Activated CD4-positive, alpha-beta T cell treated with anti-CD3 and anti-CD28 coated beads for 36 hours (primary cell): ENCODE measurements around the gene NEU4. TPM values are rescaled to one million over a fixed set of nuclear protein-coding genes. Genes with fewer than 3 reads are reported as not detected.
"Not testable (repeated sequence)": the region's sequence is repeated elsewhere in the genome, so short reads cannot be mapped to it uniquely, and the experiment has no call there.

ENCODE experiments used
- ATAC-seq: fragments of 200-7000 bp; cut with Tn5 transposase; one replicate; pipeline ENCODE4 v1.10.0; 2021; ENCODE audit warnings: mild to moderate bottlenecking, moderate library complexity
- CTCF ChIA-PET: fragments of 350-600 bp; sonication (Branson Sonifier 250); formaldehyde crosslinking; loops from one replicate; lab custom pipeline; 2021; ENCODE audit warnings: antibody characterized with exemption; lab: Charles Lee
- POLR2A ChIA-PET: fragments of 350-600 bp; sonication (Branson Sonifier 250); formaldehyde crosslinking; loops from one replicate; lab custom pipeline; 2021; ENCODE audit warnings: antibody characterized with exemption, inconsistent platforms; lab: Charles Lee
- DNase-seq: peaks from one replicate; pipeline ENCODE4 v3.0.0-alpha.2; 2020
- H3K27ac Mint-ChIP-seq: one replicate; pipeline ENCODE4 v1.8.0; 2021; ENCODE audit warnings: mixed read lengths
- H3K27me3 Mint-ChIP-seq: one replicate; pipeline ENCODE4 v1.8.0; 2021; ENCODE audit warnings: mixed read lengths
- H3K36me3 Mint-ChIP-seq: one replicate; pipeline ENCODE4 v1.8.0; 2021; ENCODE audit warnings: low read depth, mixed read lengths
- H3K4me1 Mint-ChIP-seq: one replicate; pipeline ENCODE4 v1.8.0; 2021; ENCODE audit warnings: mixed read lengths
- H3K4me3 Mint-ChIP-seq: one replicate; pipeline ENCODE4 v1.8.0; 2021; ENCODE audit warnings: mild to moderate bottlenecking, moderate library complexity, mixed read lengths
- H3K9me3 Mint-ChIP-seq: one replicate; pipeline ENCODE4 v1.8.0; 2021; ENCODE audit warnings: low read depth, mixed read lengths
- intact Hi-C, 2 experiments: fragments of 100-400 bp; cut with DNase I in 1 of 2; cut with micrococcal nuclease in 1 of 2; formaldehyde crosslinking; loops; one replicate each; pipeline versions ENCODE4 v1.14.2 to v1.15.1; 2022 to 2024; cut with DNase I, micrococcal nuclease
- total RNA-seq, 2 experiments: library from RNA; stranded (reverse); gene quantifications; one replicate each; pipeline ENCODE4 v1.2.3, GENCODE V29; 2021

Gene NEU4
- total RNA-seq, 2 experiments from 2014 or later: 0.76 to 0.89 TPM

DNA sequence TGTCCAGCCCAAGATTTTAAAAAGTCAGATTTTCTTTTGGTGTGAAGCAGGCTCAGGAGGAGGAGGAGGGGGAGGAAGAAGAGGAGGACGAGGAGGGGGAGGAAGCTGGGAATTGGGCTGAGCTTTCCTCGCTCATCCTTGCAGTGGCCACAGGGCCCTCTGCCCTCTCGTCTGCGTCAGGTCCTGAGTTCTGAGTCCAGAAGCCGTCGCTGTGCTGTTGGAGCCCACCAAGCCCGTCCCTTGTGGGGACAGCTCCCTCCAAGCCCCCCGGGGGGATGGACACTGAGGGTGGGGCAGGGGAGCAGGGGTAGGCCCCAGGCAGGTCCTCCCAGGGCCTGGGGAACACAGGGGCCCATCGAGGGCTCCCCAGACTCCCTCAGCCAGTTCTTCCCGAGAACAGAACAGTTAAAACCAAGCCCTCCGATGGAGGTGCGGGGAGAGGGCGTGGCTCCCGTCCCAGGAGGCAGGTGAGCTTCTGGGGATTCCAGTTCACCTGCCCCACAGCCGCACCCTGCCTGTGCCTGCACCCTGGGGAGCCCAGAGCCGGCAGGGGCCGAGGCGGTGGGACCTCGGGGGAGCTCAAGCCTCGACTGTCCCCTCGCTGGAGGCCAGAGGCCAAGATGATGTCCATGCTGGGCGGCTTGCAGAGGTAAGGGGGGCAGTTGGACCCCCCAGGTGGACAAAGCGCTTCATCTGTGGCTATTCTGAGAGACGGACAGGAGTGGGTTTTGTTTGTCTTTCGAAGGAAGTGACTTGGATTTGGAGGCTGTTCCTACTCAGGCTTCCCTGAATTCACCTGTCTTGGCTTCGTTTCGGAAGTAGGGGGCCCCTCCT lies 32.4 kb upstream of the NEU4 start, which contains the start of gene GAL3ST2:
Gene GAL3ST2 (plus strand): TSS at position 487 of the 834 bp plus-strand sequence. CDS start 134 bp downstream, at position 621.
- Mint-ChIP-seq H3K9me3 (peaks cover 2% of the 10 kb centered on the region), H3K4me3 (no peak within 1 kb of the TSS), H3K4me1 (peaks cover 9% of the 10 kb centered on the region), H3K36me3 (peaks cover 2% of the 10 kb centered on the region), H3K27me3 (no peaks in the 10 kb centered on the region), H3K27ac (no peak within 1 kb of the TSS)
- DNase-seq (no peak), ATAC-seq (no peak)
- intact Hi-C loops: no loop called here
- CTCF ChIA-PET: interaction anchor here (0.6 to 0.7 kb wide), 2 partner anchors 51 to 70 kb away, joined by 3 read pairs; no protein-coding TSS in a partner anchor
- POLR2A ChIA-PET: no interaction called here

DNA sequence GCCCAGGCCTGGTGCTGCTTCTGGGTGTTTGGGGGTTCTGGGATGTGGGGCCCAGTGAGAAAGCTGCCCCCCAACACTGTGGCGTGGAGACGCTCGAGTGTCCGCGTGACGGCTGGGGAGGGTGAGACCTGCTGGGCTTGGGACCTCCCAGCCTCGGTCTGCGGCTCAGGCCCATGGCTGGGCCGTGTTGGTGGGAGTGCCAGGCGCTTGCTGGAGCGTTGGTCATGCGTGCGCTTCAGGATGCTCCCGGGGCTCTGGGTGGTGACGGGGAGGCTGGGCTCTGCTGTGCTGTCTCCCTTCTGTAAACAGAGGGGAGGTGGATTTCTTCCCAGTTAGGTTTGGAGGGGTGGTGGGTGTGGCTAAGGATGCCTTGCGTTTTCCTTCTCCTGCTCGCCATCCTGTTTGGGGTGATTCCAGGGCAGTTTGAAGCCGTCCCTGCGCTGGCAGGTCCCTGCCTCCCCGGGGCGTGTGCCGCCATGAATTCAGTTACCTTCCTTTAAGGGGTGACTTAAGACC lies 31.8 kb upstream of the NEU4 start:
- no peak for ATAC-seq
- Mint-ChIP-seq H3K4me1 (peaks cover 4% of the 10 kb centered on the region), H3K27ac (no peak overlapping the region), H3K4me3 (no peak overlapping the region), H3K27me3 (no peaks in the 10 kb centered on the region), H3K36me3 (peaks cover 2% of the 10 kb centered on the region), H3K9me3 (peaks cover 2% of the 10 kb centered on the region)
- intact Hi-C loops: no loop called here
- POLR2A ChIA-PET: no interaction called here
- DNase-seq: no peak
- CTCF ChIA-PET: no interaction called here

DNA sequence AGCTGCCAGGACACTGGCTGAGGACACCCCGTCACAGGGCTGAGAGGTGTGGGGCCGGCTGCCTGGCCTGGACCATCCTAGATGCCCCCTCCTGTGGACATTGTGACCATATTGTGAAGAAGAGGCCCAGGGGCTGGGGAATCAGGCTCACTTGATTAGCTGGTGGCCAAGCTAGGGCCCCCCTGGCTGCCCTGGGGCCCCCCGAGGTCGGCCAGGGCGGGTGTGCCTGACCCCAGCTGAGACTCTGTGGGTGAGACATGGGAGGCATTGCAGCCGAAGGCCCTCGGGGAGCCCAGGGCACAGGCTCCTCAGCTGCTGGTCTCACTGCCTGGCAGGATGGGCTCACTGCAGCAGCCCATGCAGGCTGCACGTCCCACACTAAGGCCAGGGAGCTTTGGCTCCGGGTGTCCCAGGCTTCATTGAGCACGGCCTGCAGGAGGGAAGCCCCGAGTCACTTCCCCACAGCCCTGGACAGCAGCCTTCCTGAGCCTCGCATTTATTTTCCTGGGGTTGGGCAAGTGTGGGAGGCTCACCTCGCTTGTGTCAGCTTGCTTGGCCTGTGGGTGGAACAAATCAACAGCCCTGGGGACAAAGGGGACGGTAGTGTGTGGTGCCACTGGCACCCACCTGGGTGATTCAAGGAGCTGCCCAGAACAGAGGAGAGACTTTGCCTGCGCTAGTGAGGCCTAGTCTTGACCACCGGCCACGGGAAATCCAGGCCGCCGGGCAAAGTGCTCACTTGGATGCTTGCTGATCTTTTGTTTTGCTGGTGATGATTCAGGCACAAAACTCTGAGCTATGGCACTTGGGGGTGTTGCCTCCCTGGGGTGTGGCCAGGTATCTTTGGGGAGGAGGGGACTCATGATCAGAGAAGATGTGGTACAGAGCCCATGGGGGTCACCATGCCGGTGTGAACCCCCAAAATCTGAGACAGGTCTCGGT lies 31.0 kb upstream of the NEU4 start:
- H3K9me3 Mint-ChIP-seq: peaks cover 4% of the 10 kb centered on the region
- H3K36me3 Mint-ChIP-seq: peaks cover 2% of the 10 kb centered on the region
- H3K27ac Mint-ChIP-seq: no peak overlapping the region
- intact Hi-C loops: no loop called here
- no peaks in the 10 kb centered on the region for H3K4me1 Mint-ChIP-seq
- no peak for ATAC-seq
- no peaks in the 10 kb centered on the region for H3K27me3 Mint-ChIP-seq
- H3K4me3 Mint-ChIP-seq: no peak overlapping the region
- DNase-seq: no peak
- ChIA-PET POLR2A (no interaction called here), CTCF (interaction anchor here (0.6 to 1.2 kb wide), 3 partner anchors 9 to 100 kb away, joined by 3 read pairs; no protein-coding TSS in a partner anchor)

DNA sequence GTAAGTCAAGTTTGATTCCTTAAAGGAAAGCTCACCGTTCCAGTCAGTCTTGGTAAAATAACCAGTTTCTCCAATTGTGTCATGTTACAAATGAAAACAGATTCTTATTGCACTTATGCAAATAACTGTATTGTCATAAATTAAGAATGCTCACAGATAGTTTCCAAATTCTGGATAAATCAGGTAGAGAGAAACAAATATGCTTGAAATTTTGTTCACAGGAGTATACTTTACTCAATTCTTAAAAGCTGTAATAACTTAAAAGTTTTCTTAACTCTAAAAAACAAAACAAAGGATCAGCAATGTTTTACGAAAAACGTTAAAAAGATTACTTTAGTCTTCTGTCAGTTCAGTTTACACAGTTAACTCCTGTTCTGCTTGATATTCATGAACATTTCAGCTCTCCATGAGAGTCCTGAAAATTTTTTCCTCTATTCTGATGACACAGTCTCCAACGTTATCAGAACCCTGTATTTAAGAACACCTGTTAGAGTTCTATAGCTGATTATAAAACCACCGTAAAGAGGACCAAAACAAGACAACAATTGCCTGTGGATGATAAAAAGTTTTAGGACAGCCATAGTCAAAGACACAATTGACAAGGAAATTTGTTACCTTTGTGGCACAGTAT lies 27.9 kb upstream of the NEU4 start:
- Mint-ChIP-seq H3K4me1 (no peaks in the 10 kb centered on the region), H3K27ac (no peak overlapping the region), H3K36me3 (peaks cover 2% of the 10 kb centered on the region), H3K4me3 (no peak overlapping the region), H3K27me3 (no peaks in the 10 kb centered on the region), H3K9me3 (peaks cover 4% of the 10 kb centered on the region)
- ChIA-PET POLR2A (no interaction called here), CTCF (no interaction called here)
- ATAC-seq (no peak), DNase-seq (no peak)
- intact Hi-C loops: no loop called here

DNA sequence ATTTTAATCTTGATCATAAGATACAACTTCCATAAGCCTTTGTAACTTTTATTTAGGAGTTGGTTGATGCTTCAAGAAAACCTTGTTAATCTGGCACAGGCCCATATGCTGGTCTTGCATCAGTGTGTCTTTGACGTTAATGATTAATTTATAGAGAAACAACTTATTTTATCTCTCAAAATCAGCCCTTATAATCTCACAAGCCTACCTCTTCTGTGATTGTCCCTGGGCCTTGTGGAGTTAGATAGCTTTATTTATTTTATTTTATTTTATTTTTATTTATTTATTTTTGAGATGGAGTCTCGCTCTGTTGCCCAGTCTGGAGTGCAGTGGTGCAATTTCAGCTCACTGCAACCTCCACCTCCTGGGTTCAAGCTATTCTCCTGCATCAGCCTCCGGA lies 26.9 kb upstream of the NEU4 start:
- POLR2A ChIA-PET, H3K4me1 Mint-ChIP-seq, CTCF ChIA-PET, H3K27ac Mint-ChIP-seq, DNase-seq, ATAC-seq, H3K9me3 Mint-ChIP-seq, H3K4me3 Mint-ChIP-seq, H3K27me3 Mint-ChIP-seq, H3K36me3 Mint-ChIP-seq, intact Hi-C loops: not testable (repeated sequence)

DNA sequence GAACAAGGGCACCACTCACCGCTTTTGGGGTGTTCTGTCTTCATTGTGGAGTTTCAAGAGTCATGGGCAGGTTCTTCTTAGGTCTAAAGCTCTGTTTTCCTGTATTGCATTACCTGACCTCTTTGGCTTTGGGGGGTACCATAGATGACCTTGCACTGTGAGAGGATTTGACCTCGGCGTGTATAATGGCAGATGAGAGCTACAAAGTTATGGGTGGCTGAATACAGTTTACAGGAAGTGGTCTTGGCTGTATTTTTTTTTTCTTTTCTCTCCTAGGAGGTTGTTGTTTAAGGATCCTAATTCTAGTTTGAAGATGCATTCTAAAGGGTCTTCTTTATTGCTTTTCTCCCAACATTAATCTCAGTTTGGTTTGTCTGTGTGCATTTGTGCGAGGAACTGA lies 20.9 kb upstream of the NEU4 start:
- Mint-ChIP-seq H3K27me3 (peaks cover 3% of the 10 kb centered on the region), H3K36me3 (peaks cover 3% of the 10 kb centered on the region), H3K4me1 (peaks cover 24% of the 10 kb centered on the region), H3K9me3 (peaks cover 23% of the 10 kb centered on the region), H3K4me3 (no peak overlapping the region), H3K27ac (peak overlapping the region; percentile 79)
- intact Hi-C loops: loop anchor here in 1 of 2 experiments (1.0 to 2.0 kb wide), 3 partner anchors 56 to 177 kb away; no protein-coding TSS in a partner anchor
- DNase-seq: no peak
- ChIA-PET POLR2A (interaction anchor here (1.0 kb wide), 1 partner anchor 87 kb away, joined by 4 read pairs; the partner anchor contains the start of gene ING5), CTCF (interaction anchor here (0.6 to 0.8 kb wide), 2 partner anchors 84 to 138 kb away, joined by 4 read pairs; no protein-coding TSS in a partner anchor)
- no peak for ATAC-seq

DNA sequence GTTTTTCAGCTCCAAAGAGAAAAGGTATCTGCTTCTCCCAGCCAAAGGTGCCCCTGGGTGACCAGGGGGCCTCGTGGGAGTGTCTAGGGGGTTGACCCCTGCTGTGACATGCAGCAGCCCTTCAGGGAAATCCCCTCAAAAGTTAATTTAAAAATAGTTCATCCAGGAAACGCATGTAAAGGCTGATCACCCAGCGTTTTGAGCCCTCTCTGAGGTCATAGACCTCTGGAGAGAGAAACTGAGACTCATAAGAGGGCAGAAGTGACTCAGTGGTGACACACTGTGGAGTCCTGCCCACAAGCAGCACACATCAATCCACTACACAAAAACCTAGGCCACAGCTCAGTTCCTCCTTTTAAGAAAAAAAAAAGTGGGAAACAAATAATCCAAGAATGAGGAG lies 20.4 kb upstream of the NEU4 start:
- ChIA-PET CTCF (interaction anchor here (0.8 kb wide), 1 partner anchor 138 kb away, joined by 4 read pairs; no protein-coding TSS in a partner anchor), POLR2A (interaction anchor here (0.6 to 1.0 kb wide), 3 partner anchors 16 to 87 kb away, joined by 3 to 4 read pairs (median 3); partner anchors contain the start of gene ING5)
- intact Hi-C loops: loop anchor here in 1 of 2 experiments (1.0 to 2.0 kb wide), 3 partner anchors 56 to 177 kb away; no protein-coding TSS in a partner anchor
- peaks cover 3% of the 10 kb centered on the region for H3K36me3 Mint-ChIP-seq
- H3K9me3 Mint-ChIP-seq: peaks cover 23% of the 10 kb centered on the region
- ATAC-seq (peak; percentile 93), DNase-seq (peak; percentile 75)
- H3K27ac Mint-ChIP-seq: peak overlapping the region; percentile 79
- H3K4me3 Mint-ChIP-seq: no peak overlapping the region
- H3K4me1 Mint-ChIP-seq: peaks cover 24% of the 10 kb centered on the region
- H3K27me3 Mint-ChIP-seq: peaks cover 3% of the 10 kb centered on the region

DNA sequence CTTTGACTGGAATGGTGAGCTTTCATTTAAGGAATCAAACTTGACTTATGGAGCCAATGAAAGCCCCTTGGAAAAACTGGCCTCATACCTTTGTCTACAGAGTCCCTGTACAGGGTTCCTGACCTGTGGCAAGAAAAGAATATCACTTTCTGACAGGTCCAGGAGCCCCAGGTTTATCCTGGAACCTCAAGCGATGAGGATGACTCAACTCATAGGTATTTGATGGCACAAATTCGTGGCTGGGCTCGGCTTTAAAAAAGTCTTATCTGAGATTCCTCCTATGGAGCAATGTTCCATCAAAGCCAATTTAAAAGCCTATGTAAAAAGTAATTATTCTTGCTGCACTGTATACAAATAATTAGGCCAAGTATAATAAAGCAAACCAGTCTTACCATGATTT lies 17.6 kb upstream of the NEU4 start:
- CTCF ChIA-PET, intact Hi-C loops: not testable (repeated sequence)

DNA sequence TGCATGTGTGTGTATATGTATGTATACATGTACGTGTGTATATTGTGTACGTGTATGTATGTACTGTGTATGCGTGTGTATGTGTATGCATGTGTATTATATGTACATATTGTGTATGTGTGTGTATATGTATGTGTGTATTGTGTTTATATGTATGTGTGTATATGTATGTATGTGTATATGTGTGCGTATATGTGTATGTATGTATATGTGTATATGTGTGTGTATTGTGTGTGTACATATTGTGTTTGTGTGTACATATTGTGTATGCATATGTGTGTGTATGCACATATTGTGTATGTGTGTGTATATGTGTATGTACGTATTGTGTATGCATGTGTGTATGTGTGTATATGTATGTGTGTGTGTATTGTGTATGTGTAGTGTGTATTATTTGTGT lies 15.6 kb upstream of the NEU4 start:
- intact Hi-C loops: no loop called here

More for the DNA sequence above, 17.6 kb upstream of the NEU4 start:
- ATAC-seq, POLR2A ChIA-PET, DNase-seq, H3K27ac Mint-ChIP-seq, H3K4me3 Mint-ChIP-seq, H3K36me3 Mint-ChIP-seq, H3K27me3 Mint-ChIP-seq: not testable (repeated sequence)
- Mint-ChIP-seq H3K9me3 (peaks cover 23% of the 10 kb centered on the region), H3K4me1 (peaks cover 24% of the 10 kb centered on the region)

DNA sequence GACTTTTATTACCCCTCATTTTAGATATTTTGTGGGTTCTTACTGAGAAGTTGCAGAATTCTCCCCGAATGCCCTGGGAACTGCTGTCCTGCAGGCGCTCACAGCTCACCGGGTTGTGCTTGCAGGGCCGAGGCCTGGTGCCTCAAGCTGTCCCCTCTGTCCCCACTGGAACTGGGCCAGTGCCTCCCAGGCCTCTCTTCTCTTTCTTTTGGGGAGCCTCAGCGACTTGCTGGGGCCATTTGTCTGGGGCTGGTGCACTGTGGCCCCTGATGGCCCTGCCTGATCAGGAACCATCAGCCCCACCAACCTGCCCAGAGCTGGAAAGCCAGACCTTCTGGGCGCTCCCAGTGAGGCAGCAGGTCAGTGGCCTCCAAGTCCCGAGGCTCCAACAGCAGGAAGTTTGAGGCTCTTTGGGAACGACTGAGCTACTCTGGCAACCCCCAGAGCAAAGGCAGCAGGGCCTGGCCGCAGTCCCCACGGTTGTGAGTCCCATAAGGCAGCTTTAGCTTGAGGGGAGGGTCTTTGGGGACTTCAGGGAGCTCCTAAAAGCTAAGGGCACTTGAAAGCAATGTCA lies 14.7 kb upstream of the NEU4 start:
- Mint-ChIP-seq H3K4me1 (peaks cover 1% of the 10 kb centered on the region), H3K36me3 (peaks cover 3% of the 10 kb centered on the region), H3K9me3 (peaks cover 10% of the 10 kb centered on the region), H3K27me3 (peaks cover 3% of the 10 kb centered on the region), H3K27ac (no peak overlapping the region), H3K4me3 (no peak overlapping the region)
- no peak for ATAC-seq
- POLR2A ChIA-PET: no interaction called here
- intact Hi-C loops: no loop called here
- no peak for DNase-seq
- CTCF ChIA-PET: no interaction called here

More for the DNA sequence above, 15.6 kb upstream of the NEU4 start:
- DNase-seq: no peak
- Mint-ChIP-seq H3K27ac (no peak overlapping the region), H3K4me1 (peaks cover 11% of the 10 kb centered on the region), H3K27me3 (peaks cover 3% of the 10 kb centered on the region), H3K4me3 (no peak overlapping the region), H3K9me3 (peaks cover 18% of the 10 kb centered on the region), H3K36me3 (peaks cover 3% of the 10 kb centered on the region)
- ChIA-PET POLR2A (no interaction called here), CTCF (no interaction called here)
- no peak for ATAC-seq
